C4-2B (cell line): Measurements from ENCODE around the gene CTF1.
A peak's percentile ranks its signal among the peaks of the same experiment; 100 is the strongest.

Experiments
- H3K27ac ChIP-seq: fragments of 450-650 bp; 2 replicates; pipeline ENCODE4 v1.5.1; 2017
- ZFX ChIP-seq: fragments of 450-650 bp; IDR thresholded peaks from 2 replicates; pipeline ENCODE4 v1.6.1; 2017
- TF ChIP-seq, protein P1 (sequence below): fragments of 450-650 bp; conservative IDR thresholded peaks from 2 replicates; pipeline ENCODE4 v1.5.1; 2017; ENCODE audit warnings: mild to moderate bottlenecking

The CTF1 gene

DNA sequence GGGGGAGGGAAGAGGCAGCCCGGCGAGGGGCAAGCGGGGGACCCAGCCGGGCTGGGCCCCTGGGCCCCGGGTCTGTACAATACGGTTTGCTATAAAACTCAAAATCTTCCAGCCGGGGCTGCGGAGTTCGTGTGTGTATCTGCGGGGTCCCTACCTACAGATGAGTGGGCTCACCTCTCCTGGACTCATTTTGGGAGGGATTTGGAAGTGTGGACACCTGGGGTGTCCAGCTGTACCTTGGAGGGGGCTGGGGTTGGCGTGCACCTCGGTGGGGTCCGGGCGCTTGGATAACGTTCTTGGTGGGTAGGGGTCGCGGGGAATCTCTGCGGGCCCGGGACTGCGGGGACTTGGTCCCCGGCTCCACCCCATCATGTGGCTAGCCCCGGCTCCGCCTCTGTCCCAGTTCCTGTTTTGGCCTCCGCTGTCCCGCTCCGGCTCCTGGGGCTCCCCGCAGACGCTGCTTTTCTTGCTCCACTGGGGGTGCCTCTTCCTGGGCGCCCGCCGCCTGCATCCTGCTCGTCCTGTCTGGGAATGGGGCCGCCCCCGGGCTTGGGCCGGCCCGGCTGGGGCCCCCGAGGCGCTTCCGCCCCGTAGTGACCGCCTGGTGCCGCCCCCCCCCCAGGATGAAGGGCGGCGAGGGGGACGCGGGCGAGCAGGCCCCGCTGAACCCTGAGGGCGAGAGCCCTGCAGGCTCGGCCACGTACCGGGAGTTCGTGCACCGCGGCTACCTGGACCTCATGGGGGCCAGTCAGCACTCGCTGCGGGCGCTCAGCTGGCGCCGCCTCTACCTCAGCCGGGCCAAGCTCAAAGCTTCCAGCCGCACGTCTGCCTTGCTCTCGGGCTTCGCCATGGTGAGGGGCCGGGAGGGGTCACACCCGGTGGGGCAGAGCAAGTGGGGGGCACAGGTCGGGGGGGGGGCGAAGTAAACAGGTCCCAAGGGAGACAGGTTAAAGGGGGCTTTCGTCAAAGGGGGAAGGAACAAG lies 52.5 kb downstream of the CTF1 start, which contains the start of gene ORAI3:
ORAI3 (plus strand) TSS at position 402 of the 983 bp plus-strand sequence; CDS start at position 624, 222 bp downstream.
- TF ChIP-seq ZFX, result no peak; the same call in 1 of the 2 replicates
- TF ChIP-seq, protein P1, sequence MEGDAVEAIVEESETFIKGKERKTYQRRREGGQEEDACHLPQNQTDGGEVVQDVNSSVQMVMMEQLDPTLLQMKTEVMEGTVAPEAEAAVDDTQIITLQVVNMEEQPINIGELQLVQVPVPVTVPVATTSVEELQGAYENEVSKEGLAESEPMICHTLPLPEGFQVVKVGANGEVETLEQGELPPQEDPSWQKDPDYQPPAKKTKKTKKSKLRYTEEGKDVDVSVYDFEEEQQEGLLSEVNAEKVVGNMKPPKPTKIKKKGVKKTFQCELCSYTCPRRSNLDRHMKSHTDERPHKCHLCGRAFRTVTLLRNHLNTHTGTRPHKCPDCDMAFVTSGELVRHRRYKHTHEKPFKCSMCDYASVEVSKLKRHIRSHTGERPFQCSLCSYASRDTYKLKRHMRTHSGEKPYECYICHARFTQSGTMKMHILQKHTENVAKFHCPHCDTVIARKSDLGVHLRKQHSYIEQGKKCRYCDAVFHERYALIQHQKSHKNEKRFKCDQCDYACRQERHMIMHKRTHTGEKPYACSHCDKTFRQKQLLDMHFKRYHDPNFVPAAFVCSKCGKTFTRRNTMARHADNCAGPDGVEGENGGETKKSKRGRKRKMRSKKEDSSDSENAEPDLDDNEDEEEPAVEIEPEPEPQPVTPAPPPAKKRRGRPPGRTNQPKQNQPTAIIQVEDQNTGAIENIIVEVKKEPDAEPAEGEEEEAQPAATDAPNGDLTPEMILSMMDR, result no peak
- peak within 1 kb of the TSS; percentile 74 for H3K27ac ChIP-seq

DNA sequence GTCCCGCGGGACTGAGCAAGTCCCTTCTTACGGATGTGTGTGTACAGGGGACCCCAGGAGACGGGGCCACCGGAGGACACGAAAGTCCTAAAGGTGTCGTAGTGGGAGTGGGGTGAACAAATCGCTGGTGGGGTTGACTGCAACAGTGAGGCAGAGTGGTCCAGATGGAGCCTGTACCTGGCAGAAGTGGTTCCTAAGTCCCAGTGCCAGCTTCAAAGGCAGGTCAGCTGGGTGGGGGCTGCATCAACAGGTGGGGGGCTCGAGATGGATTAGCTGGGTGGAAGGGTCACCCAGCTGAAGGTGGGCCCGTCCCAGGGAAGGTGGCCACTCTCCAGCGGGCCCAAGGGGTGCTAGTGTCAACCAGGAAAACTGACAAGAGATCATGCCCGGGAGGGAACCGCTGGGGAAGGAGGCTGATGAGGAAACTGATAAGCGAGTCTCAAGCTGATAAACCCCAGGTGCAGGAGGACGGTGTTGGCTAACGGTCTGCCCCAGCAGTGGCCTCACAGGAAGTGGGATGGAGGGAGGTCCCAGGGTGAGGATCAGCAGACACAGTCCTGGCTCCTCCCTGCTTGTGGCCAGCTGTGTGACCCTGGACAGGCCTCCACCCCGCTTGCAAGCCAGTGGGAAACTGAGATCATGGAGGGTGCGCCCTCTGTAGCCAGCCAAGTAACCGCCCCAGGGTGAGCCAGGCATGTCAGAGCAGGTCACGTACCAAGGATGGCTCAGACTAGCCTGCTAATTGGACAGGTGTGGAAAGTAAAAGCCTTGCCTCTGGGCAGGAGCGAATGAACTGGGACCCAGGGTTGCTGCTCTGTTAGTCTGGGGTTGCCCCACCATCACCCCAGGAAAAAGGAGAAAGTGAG lies 53.5 kb downstream of the CTF1 start:
- TF ChIP-seq, protein P1, result no peak
- TF ChIP-seq ZFX, result no peak
- H3K27ac ChIP-seq, result peak overlapping the region; percentile 74

DNA sequence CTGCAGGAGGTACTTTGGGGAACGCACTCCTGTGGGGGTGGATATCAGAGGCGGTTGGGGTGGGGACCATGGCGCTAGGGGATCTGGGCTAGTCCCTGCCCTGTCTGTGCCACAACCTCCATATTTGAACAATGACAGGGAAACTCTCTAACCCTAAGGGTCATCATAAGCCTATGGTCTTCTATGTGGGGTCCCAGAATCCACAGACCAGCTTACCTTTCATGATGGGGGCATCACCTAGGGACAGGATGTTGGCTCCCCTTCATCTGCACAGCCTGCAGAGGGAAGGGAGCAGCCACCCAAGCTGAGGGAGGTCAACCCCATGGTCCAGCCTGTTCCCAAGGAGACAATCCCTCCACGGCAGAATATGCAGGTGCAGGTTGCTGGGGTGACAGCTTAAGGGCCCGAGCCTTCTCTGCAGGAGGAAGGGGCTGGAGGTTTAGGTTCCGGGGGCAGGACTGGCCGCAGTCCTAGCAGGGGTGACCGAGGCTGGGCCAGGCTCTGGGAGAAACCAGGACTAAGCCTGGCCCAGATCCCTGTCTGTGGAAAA lies 54.2 kb downstream of the CTF1 start:
- TF ChIP-seq ZFX, result no peak
- TF ChIP-seq, protein P1, result no peak
- peak overlapping the region; percentile 61; the same call in 1 of the 2 replicates for H3K27ac ChIP-seq

DNA sequence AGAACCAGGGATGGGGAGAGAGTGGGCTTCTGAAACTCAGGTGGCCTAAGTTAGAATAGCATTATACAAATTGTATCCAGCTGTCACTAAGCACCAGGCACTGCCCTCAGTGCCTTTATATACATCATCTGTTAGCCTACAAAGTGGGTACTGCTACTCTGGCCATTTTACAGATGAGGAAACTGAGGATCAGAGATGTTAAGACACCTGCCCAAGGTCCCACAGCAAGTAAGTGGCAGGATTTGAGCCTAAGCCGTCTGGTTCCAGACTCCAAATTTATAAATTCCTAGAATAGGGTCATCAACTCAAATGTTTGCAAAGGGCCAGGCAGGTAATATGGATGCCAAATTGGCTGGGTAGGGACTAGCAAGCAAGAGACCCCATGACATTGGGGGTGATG lies 54.8 kb downstream of the CTF1 start:
- H3K27ac ChIP-seq, result peak overlapping the region; percentile 61
- TF ChIP-seq, protein P1, result no peak
- no peak for TF ChIP-seq ZFX

DNA sequence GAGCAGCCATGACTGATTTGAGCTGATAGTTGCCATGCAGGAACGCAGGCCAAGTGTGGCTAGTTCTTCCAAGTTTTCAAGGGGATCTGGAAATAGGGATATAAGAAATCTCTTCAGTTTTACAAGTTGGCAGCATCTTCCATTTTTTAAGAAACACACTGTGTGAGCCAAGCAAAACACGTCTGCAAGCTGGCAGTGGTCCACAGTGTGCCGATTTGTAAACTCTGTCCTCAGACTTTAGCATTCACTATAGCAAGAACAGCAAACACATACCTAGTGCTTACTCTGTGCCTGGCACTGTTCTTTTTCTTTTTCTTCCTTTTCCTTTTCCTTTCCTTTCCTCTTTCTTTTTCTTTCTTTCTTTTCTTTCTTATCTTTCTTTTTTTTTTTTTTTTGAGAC lies 55.3 kb downstream of the CTF1 start:
- peak overlapping the region; percentile 61 for H3K27ac ChIP-seq

DNA sequence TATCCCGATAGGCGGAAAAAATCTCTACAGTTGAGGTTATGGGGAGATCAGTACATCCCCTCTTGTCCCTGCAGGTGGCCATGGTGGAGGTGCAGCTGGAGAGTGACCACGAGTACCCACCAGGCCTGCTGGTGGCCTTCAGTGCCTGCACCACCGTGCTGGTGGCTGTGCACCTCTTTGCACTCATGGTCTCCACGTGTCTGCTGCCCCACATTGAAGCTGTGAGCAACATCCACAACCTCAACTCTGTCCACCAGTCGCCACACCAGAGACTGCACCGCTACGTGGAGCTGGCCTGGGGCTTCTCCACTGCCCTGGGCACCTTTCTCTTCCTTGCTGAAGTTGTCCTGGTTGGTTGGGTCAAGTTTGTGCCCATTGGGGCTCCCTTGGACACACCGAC lies 56.7 kb downstream of the CTF1 start:
- no peak overlapping the region; the same call in 1 of the 2 replicates for H3K27ac ChIP-seq
- TF ChIP-seq ZFX, result no peak
- TF ChIP-seq, protein P1, result no peak

More for the DNA sequence above, 55.3 kb downstream of the CTF1 start:
- TF ChIP-seq, protein P1, result no peak
- TF ChIP-seq ZFX, result no peak
